Measurements from ENCODE around the gene CEP131. TPM values are rescaled to one million over a fixed set of nuclear protein-coding genes. Genes with fewer than 3 reads are reported as not detected.

CEP131 gene
- total and polyA plus RNA-seq, 2 donors (not counting 3 experiments of a cell fraction or from before 2014, with no cell fraction given), result 5.3 to 17.9 TPM

- Histone ChIP-seq H3K36me3 (ENCODE audit: control insufficient read depth in 2 of 2, extremely low read depth in 1 of 2, insufficient read depth in 2 of 2, low read length in 2 of 2) (peaks cover 0 to 5% of the 10 kb centered on the region in 2 experiments), H3K4me3 (replicated peaks in 1 of 3; ENCODE audit: insufficient read depth in 1 of 3, low read depth in 1 of 3, low read length in 3 of 3) (no peak overlapping the region), H3K9ac (replicated peaks; ENCODE audit: extremely low read depth, insufficient read depth, low read length) (no peak overlapping the region), H4K20me1 (replicated peaks; ENCODE audit: control insufficient read depth, extremely low read depth, insufficient read depth, low read length) (no peaks in the 10 kb centered on the region), H3K9me1 (replicated peaks; ENCODE audit: control insufficient read depth, extremely low read depth, insufficient read depth, low read length) (no peaks in the 10 kb centered on the region), H3K9me3 (replicated peaks; ENCODE audit: control insufficient read depth, insufficient read depth, low read length) (no peaks in the 10 kb centered on the region), H2AFZ (ENCODE audit: low read depth, low read length) (no peak overlapping the region), H3K79me2 (ENCODE audit: control insufficient read depth, insufficient read depth, low read length) (no peaks in the 10 kb centered on the region), H3K4me1 (ENCODE audit: control insufficient read depth, extremely low read depth, insufficient read depth, low read length) (no peaks in the 10 kb centered on the region), H3K27me3 (ENCODE audit: control insufficient read depth in 2 of 2, insufficient read depth in 2 of 2, low read length in 2 of 2) (no peaks in the 10 kb centered on the region), H3K4me2 (ENCODE audit: insufficient read depth, low read length) (no peak overlapping the region), H3K27ac (ENCODE audit: insufficient read depth, low read depth, low read length) (no peak overlapping the region)
- ChIA-PET CTCF (interaction anchor here (1.5 kb wide), 2 partner anchors 17 to 54 kb away, joined by 3 to 7 read pairs; no protein-coding TSS in a partner anchor), POLR2A (no interaction called here)
- TF ChIP-seq POLR2AphosphoS5 (IDR thresholded peaks at IDR 0.05; ENCODE audit: insufficient read depth, low read depth, low read length), result peak; percentile 30
- no peak for TF ChIP-seq JUN (IDR thresholded peaks at IDR 0.05; ENCODE audit: borderline replicate concordance, insufficient read depth, insufficient read length, low read depth)
- no TSS peak for BruUV-seq (replicated peaks)
- dilution Hi-C loops (cut with MboI; ENCODE audit: extremely low pct_ligation_motif_present, low sequenced_read_pairs) (no loop called here), intact Hi-C loops (cut with micrococcal nuclease) (no loop called here)
- FAIRE-seq (peak; percentile 94), DNase-seq (ENCODE audit: low read depth, low spot score) (peak; percentile 52)
Observed at GRCh38 chr17:81196505-81197408, 26.0 kb downstream of the CEP131 start.

GRCh38 chr17:81195941-81196495, 26.7 kb downstream of the CEP131 start:
- BruUV-seq (replicated peaks), result no TSS peak
- Histone ChIP-seq H3K36me3 (ENCODE audit: control insufficient read depth in 2 of 2, extremely low read depth in 1 of 2, insufficient read depth in 2 of 2, low read length in 2 of 2) (peaks cover 0 to 5% of the 10 kb centered on the region in 2 experiments), H2AFZ (ENCODE audit: low read depth, low read length) (no peak overlapping the region), H3K4me3 (replicated peaks in 1 of 3; ENCODE audit: insufficient read depth in 1 of 3, low read depth in 1 of 3, low read length in 3 of 3) (no peak overlapping the region), H3K79me2 (ENCODE audit: control insufficient read depth, insufficient read depth, low read length) (no peaks in the 10 kb centered on the region), H3K27me3 (ENCODE audit: control insufficient read depth in 2 of 2, insufficient read depth in 2 of 2, low read length in 2 of 2) (no peaks in the 10 kb centered on the region), H3K9me3 (replicated peaks; ENCODE audit: control insufficient read depth, insufficient read depth, low read length) (no peaks in the 10 kb centered on the region), H3K9me1 (replicated peaks; ENCODE audit: control insufficient read depth, extremely low read depth, insufficient read depth, low read length) (no peaks in the 10 kb centered on the region), H3K4me2 (ENCODE audit: insufficient read depth, low read length) (no peak overlapping the region), H3K9ac (replicated peaks; ENCODE audit: extremely low read depth, insufficient read depth, low read length) (no peak overlapping the region), H3K27ac (ENCODE audit: insufficient read depth, low read depth, low read length) (no peak overlapping the region), H4K20me1 (replicated peaks; ENCODE audit: control insufficient read depth, extremely low read depth, insufficient read depth, low read length) (no peaks in the 10 kb centered on the region), H3K4me1 (ENCODE audit: control insufficient read depth, extremely low read depth, insufficient read depth, low read length) (no peaks in the 10 kb centered on the region)
- POLR2A ChIA-PET, result no interaction called here
- CTCF ChIA-PET, result interaction anchor here (1.5 kb wide), 1 partner anchor 16 kb away, joined by 3 read pairs; no protein-coding TSS in a partner anchor
- TF ChIP-seq POLR2AphosphoS5 (IDR thresholded peaks at IDR 0.05; ENCODE audit: insufficient read depth, low read depth, low read length) (no peak), JUN (IDR thresholded peaks at IDR 0.05; ENCODE audit: borderline replicate concordance, insufficient read depth, insufficient read length, low read depth) (no peak), FOS (IDR thresholded peaks at IDR 0.05; ENCODE audit: borderline replicate concordance, insufficient read depth, low read length) (no peak), MAX (IDR thresholded peaks at IDR 0.05; ENCODE audit: insufficient read depth, insufficient read length) (no peak), POLR2A (IDR thresholded peaks at IDR 0.05; ENCODE audit: low read depth, low read length) (no peak), CTCF (IDR thresholded peaks at IDR 0.05; ENCODE audit: extremely low read depth in 1 of 2, insufficient read depth in 1 of 2, low read depth in 1 of 2, low read length in 2 of 2) (no peak), GATA2 (IDR thresholded peaks at IDR 0.05; ENCODE audit: insufficient read depth, insufficient read length, low read depth, low read length) (no peak), EZH2 (IDR thresholded peaks at IDR 0.05; ENCODE audit: borderline replicate concordance, low read depth, low read length, severe bottlenecking) (no peak), MYC (IDR thresholded peaks at IDR 0.05; ENCODE audit: low read depth, low read length) (no peak)
- FAIRE-seq (no peak), DNase-seq (ENCODE audit: low read depth, low spot score) (no peak)
- dilution Hi-C loops (cut with MboI; ENCODE audit: extremely low pct_ligation_motif_present, low sequenced_read_pairs), result no loop called here
- intact Hi-C loops (cut with micrococcal nuclease), result no loop called here
